ENCODE results near the gene CYB5RL.
"Not testable (repeated sequence)": the region's sequence is repeated elsewhere in the genome, so short reads cannot be mapped to it uniquely, and the experiment has no call there.

The CYB5RL gene

DNA sequence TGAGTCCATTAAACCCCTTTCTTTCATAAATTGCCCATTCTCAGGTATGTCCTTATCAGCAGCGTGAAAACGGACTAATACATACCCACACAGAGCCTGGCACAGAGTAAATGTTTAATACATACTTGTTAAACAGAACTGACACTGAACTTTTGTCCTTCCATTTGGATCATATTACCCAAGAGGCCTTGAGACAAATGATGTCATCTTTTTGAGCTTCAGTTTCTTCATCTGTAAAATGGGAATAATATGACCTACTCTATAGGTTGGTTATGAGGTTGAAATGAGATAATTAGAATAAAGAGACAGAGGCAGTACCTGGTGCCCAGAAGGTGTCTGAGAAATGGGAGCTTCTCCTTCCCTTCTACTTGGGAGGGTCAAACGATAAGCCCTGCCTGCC, 13.8 kb downstream of the CYB5RL start:
- no peak for DNase-seq

DNA sequence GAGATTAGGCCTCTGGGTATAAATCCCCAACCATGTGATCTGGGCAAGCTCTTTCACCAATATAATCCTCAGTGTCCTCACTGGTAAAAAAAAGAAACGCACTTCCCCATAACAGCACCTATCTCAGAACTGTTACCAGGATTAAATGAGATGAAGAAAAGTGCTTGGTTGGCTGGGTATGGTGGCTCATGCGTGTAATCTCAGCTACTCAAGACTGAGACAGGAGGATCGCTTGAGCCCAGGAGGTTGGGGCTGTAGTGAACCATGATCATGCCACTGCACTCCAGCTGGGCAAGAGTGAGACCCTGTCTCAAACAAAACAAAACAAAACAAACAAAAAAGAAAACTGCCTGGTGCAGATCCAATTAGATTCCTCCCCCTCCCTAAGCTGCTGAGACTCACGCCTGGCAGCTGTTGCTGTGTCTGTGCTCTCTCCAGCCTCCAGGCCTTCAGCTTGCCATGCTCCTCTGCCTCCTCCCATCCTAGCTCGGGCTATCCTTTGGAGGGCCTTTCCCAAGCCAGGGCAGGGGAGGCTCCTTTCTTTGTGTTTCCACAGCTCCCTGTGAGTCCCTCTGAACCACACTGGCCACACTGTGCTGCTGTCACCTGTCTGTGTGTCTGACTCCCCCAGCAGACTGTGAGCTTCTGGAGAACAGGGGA, 19.0 kb downstream of the CYB5RL start:
- no peak for DNase-seq

DNA sequence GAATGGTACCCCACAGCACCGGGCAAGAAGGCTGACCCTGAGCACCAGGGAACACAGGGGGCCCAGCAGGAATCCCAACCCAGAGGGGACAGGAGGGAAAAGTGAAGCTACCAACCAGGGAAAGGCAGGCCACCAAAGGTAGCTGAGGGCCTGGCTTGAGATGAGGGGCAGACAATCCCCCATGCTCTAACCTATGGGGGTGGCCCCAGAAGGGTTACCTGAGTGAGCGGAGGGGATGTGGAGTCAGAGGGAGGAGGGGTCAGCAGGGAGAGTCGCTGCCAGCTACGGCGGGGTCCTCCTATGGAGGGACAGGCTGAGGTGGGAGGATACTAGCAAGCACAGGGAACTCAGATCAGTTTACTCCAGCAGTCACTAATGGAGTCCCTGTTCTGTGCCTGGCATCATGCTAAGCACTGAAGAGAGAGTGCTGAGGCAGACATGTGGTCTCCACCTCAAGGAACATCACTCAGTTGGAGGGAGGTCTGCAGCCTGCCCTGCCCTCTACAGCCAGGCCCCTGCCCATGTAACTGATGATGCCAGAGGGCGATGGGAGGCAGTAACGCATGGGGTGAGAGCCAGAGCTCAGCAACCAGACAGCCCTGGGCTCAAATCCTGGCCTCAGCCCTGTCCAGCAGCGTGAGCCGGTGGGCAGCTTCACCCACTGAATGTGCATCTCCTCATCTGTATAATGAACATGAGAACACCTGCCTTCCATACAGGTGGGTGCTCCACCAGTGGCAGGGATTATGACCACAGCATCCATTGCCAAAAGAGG, 21.3 kb downstream of the CYB5RL start:
- DNase-seq: no peak

DNA sequence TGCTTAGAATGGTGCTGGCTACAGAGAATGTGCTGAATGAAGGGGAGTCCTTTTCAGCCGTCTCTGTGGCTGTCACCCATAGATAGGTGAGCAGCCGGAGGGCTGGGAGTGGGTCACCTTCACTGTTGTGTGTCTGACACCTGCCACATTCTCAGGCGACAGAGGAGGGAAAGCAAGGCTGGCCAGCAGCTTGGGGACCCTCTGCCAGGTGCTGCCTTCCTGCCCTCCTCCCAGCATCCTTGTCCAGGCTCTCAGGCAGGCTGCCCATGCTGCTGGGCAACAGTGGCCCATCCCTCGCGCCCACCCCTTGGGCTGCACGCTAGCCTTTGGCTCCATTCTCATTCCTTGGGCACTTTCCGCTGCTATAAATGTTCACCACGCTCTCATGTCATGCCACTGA, 22.1 kb downstream of the CYB5RL start:
- no peak for DNase-seq

DNA sequence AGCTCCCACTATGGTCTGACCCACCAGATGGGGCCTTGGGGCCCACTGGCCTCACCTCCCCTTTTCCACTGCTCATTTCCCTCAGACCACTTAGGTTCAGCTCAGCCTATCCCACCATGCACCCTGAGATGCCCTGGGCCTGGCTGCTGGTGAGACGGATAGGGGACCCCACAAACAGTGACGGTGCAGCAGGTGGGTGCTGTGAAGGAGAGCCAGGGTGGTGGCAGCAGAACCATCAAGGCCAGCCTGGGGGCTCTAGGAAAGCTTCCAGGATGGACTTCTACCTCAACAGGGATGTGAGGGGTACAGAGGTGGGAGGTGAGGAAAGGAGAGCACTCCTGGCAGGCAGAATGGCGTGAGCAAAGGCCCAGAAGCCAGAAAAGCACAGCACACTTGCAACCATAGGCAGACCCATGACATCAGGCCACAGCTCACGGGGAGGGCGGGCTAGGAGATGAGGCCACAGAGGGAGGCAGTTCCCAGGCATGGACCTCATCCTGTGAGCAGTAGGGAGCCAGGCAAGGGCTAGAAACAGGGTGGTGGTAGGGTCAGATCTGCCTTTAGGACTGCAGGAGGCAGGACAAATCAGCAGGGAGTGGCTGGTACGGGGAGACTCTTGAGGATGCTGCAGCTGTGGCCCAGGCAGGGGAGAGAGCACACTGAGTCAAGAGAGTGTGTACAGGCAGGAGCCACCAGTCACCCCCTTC, 23.1 kb downstream of the CYB5RL start:
- DNase-seq: no peak

DNA sequence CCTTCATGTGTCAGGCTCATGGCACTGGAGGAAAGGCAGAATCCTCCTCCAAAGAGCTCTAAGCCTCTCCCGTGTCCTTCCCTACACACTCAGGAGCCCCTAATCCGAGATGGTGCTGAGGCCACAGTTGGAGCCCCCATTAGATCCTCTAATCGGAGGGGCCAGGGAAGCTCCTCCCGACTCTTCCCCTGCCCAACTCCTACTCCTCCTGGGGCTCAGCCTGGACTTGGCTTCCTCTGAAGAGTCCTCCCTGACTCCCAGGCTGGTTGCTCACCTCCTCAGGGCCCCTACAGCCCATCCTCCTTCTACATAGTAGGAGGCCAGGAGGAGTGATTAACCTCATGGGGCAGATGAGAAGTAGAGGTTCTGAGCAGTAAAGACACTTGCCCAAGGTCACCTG, 25.7 kb downstream of the CYB5RL start:
- DNase-seq: no peak

DNA sequence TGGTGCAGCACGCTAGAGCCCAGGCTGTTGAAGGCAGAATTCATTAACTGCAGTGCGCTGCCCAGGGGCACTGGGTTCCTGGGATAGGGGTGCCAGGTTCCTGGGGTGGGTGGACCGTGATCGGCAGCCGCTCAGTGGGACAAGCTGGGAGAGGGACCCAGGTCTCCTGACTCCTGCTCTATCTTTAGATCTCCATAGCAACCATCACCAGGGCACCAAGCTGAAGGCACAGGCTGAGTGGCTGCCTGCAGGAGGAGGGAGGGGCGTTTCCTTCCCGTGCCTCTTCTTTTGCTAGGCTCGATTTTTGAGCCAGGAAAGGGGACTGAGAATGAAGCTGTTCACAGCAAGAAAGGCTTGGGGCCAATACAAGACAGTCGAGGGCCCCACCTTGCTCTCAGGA, 26.1 kb downstream of the CYB5RL start:
- DNase-seq: no peak

DNA sequence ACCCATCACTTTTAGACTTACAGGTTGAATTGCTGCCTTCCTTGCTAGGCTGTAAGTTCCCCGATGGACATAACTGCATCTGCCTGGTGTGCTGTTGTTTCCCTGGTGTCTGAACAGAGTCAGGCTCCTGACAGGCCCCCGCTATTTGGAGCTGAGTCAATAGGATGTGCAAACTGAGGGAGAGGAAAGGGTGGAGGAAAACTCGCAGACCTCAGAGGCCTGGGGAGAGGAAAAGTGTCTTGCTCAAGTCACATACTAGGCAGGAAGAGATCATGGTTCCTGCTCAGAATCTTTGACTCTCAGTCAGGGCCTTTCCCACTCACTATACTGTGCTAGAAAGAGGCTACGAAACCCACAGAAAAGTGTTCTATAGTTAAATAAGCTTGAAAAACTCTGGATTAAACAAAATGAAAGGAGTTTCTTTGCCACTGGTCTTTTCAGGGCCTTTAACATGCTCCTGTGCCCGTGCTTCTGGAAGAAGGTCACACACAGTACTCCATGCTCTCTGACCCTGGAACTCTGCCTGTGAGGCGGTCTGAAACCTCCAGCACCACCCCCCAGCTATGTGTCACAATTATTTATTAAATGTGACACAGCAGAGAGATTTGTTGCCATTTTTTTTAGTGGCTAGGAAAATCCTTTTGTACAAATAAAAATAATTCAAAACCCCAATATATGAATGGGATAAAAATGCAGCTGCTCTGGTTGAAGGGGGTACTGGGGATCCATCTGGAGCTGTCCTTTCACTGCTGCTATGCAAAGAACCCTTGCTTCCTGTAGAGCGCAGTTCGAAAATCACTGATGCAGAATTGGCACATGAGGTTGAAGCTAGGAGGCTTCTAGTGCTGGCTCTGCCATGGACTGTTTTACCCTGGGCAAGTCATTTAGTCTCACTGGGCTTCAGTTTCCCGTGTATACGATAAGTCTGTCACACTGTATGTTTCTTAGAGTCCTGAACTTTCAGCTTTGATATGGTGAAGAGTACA, 26.9 kb downstream of the CYB5RL start:
- no peak for DNase-seq

DNA sequence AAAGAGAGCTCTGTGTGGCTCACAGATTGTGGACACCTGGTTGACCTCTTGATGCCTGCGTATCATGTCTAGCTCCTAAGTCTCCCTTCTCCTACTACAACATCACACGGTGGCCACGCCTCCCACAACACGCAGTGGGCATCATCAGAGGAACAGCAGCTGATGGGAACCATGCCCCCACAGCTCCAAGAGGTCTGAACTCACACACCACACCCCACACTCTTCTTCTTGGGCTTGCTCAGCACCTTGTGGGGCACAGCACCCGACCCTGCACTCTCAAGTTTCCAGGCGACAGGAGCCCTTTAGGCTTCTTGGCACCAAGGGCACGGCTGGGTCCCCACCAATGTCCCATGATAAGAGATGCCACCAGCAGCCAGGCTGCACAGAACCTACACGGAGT, 28.2 kb downstream of the CYB5RL start:
- DNase-seq: no peak

DNA sequence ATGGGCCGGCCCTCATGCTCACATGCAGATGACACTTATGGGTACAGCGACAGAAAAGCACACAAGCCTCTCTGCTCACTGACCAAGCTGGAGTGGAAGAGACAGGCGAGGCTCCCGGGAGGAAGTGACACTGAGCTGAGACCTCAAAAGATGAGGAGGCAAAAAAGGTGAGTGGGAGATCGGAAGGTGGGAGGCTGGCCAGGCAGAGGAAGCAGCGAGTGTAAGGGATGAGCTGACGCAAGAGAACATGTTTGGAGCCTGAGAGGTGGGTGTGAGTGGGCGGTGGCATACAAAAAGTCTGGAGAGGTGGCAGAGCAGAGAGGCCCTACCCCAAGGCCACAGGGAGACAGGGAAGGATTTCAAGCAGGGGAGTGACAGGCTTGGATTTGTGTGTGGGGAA, 28.8 kb downstream of the CYB5RL start:
- DNase-seq: no peak

DNA sequence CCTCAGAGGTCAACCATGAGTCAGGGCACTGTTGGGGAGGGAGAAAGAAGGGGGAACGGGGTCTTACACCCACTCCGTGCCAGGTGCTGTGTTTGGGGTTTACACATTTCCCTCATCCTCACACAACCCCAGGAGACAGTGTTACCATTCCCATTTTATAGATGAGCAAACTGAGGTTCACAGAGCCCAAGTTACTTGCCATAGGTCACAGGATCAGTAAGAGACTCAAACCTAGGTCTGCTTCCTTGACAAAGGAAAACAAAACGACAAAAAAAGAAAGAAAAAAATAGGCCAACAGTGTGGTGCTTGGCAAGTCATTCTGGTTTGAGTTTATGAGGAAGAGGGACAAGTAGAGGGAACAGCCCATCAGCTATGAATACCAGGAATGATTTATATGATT, 30.8 kb downstream of the CYB5RL start:
- no peak for DNase-seq

DNA sequence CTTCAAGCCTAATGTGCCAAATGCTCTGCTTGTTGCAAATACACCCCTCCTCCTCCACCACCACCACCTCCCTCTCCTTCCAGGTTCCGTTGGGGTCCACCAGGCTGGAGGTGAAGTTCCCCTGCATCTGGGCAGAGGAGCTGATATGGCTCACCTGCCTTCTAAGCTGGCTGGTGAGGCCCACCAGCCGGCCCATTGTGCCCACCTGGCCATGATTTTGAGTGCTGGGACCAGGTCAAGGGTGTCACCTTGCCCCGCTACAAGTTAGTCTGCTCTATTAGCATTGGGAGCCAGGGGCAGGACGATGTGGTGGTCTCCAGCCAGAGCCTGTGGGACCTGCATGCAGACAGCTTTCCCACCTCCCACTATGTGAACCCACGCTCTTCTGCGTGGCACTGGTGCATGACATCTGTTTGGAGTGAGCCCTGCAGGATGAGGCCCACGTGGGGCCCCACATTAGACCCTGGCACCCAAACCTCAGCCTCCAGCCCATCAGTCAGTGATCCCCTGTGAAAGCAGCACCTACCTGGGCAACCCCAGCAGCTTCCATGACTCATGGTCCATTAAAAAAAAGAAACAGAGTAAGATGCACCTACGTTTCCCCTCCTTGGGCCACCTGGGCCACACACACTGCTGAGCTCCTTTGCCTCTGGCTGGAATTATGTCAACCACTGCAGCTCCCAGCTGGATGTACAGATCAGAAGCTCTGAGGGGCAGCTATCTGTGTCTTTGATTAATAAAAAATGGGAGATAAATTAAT, 31.4 kb downstream of the CYB5RL start:
- DNase-seq: no peak

DNA sequence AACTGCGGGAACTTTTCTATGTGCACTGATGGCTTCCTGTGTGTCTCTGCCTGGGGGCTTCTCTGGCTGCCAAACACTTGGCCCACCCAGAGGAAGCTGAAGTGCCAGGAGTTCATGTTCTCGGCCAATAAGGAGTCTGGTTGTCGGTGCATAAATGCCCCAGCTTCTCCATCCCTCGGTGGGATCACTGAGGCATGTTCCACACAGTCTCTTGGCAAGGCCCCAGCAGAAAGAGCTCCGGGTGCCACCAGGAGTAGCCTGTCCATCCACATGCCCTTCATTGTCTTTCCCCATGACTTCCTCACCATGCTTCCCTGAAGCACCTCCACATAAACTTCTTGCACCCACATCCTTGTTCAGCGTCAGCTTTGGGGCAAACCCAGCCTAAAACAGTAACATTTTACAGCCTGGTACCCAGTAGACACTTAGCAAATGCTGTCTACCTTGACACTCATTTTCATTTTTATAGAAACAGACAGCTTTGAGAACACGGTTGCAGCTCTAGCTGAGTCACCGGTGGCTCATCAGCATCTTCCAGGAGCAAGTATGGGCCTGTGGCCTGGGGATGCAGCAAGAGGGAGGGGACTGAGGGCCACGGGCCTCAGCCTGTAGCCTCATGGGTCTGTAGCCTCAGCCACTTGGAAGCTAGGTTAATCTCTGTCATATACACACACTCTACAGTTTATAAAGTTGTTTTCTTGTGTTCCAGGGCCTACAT, 32.2 kb downstream of the CYB5RL start:
- no peak for DNase-seq

DNA sequence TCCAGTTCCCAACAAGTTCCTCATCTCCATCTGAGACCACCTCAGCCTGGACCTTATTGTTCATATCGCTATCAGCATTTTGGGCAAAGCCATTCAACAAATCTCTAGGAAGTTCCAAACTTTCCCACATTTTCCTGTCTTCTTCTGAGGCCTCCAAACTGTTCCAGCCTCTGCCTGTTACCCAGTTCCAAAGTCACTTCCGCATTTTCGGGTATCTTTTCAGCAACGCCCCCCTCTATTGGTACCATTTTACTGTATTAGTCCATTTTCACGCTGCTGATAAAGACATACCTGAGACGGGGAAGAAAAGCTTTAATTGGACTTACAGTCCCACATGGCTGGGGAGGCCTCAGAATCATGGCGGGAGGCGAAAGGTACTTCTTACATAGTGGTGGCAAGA, 33.5 kb downstream of the CYB5RL start:
- DNase-seq: not testable (repeated sequence)

DNA sequence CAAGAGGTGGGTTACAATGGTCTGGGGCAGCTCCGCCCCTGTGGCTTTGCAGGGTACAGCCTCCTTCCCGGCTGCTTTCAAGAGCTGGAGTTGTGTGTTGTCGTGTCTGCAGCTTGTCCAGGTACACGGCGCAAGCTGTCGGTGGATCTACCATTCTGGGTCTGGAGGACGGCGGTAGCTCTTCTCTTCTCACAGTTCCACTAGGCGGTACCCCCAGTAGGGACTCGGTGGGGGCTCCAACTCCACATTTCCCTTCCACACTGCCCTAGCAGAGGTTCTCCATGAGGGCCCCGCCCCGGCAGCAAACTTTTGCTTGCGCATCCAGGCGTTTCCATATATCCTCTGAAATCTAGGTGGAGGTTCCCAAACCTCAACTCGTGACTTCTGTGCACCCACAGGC, 34.7 kb downstream of the CYB5RL start:
- DNase-seq: no peak

DNA sequence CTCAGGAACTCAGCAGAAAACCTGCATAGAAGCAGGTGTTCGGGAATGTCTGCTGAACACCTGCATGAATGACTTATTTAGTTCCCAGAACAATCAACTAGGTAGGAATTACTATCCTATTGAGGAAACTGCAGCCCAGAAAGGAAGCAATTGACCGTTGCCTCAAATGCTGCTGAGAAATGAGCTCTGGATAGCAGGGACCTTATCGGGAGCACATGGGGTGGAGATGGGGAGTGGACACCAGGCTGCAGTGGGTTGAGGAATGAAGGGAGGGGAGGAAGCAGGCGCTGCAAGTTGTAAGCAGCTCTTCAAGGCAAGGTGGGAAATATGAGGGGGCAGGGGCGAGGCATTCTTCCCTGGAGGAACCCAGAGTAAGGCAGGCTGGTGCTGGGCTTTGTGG, 36.3 kb downstream of the CYB5RL start:
- no peak for DNase-seq

DNA sequence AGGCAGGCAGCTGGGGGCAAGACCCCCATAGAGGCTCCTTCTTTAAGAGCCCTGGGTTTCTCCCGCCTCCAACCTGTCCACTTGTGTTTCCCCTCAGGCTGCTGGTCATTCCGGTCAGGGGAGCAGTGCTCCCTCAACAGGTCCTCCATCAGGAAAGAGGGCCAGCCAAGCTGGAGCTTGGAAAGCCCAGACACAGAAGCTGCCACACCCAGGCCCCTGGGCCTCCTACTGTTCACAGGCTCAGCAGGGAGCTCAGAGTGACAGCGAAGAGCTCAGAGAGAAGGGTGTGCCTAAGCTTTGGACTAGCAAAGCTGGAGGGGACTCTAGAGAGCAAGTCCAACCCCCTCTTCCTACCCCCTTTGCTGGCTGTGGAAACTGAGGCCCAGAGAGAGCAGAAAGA, 36.8 kb downstream of the CYB5RL start:
- no peak for DNase-seq

DNA sequence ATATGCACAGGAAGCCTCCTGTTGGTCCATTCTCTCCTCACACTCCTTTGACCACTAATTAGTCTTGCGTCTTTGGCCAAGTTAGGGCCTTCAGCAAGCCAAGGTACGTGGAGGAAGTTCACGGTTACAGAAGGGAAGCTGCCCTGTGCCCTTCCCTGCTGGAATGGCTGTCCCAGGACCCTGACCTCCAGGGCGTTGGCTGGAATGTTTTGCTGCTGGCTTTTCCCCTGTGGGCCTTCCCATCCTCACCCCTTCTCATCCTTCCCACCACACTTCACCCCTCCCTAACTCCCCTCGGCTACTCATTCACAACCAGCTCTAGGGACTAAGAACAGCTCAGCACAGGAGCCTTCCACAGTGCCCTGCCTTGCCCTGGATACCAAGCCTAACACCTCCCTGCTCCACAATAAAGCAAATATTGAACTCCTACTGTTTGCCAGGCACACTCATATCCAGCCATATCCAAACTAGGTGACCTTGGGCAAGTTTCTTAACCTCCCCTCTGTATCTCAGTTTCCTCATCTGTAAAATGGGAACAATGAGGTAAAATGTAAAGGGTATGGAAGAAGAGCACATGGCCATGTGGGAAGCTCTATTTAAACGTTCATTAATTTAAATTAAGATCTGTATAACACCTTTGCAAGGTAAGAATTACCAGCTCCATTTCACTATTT, 38.2 kb downstream of the CYB5RL start:
- DNase-seq: no peak

DNA sequence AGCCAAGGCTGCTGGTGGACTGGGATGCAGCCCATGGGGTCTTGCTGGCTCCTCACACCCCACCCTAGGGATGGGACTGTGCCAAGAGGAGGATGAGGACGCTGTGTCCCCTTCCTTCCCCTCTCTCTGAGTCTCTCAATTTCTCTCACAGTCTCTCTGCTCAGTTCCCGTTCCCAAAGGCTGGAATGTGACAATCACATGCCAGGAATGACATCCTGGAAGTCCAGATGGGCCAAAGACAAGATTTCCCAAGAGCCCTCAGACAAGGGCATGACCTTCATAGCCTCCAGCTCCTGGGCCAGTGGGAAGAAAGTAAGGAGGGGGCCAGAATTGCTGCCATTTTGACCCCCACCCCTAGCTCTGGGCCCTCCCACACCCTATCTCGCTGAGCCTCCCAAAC, 39.5 kb downstream of the CYB5RL start:
- no peak for DNase-seq

DNA sequence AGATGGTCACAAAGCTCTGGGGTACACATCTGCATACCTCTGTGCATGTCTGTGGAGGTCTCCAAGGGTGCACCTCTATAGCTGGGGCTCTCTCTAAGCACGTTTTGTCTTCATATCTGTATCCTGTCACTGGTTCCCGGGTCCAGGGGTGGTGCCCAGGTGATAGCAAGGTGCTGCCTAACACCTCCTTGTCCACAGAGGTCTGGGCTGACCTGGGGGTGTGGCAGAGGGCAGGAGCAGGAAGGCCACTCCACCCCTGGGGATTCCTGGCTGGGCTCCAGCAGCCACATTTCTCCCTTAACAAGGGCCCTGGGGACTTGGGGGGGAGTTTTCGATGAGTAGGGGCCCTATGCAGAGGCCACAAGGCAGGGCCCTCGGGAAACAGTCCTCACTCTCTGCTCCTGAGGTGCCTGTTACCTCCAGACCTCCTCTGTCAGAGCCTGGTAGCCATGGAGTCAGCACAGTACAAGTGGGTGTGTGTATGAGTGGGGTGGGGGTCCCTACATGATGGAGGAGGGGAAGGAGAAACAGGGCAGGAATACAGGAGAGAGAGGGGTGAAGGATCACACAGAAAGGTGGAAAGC, 40.0 kb downstream of the CYB5RL start:
- no peak for DNase-seq
